RWPE2 (cell line): ENCODE results near the gene QRFP.

Experiments
- ATAC-seq: fragments of 200-7000 bp; cut with Tn5 transposase; 3 replicates; pipeline ENCODE4 v1.9.1; 2021; ENCODE audit warnings: low read depth
- DNase-seq: peaks from one replicate; pipeline ENCODE4 v3.0.0-alpha.2; 2020; ENCODE audit warnings: low spot score
- H3K27ac ChIP-seq: fragments of 450-650 bp; 2 replicates; pipeline ENCODE4 v1.5.1; 2017; ENCODE audit warnings: mild to moderate bottlenecking; ENCODE audit not compliant: poor library complexity, severe bottlenecking
- H3K27me3 ChIP-seq: fragments of 250-450 bp; sonication (Bioruptor Pico); 2 replicates; pipeline ENCODE4 v1.5.1; 2021; ENCODE audit warnings: mild to moderate bottlenecking, moderate library complexity; ENCODE audit not compliant: insufficient read depth, poor library complexity, severe bottlenecking
- H3K36me3 ChIP-seq: fragments of 250-450 bp; sonication (Bioruptor Pico); 2 replicates; pipeline ENCODE4 v1.5.1; 2020; ENCODE audit warnings: low read depth, mild to moderate bottlenecking, moderate library complexity
- H3K4me1 ChIP-seq: fragments of 250-450 bp; sonication (Bioruptor Pico); 2 replicates; pipeline ENCODE4 v1.5.1; 2021; ENCODE audit warnings: mild to moderate bottlenecking, moderate library complexity; ENCODE audit not compliant: insufficient read depth, poor library complexity, severe bottlenecking
- H3K4me3 ChIP-seq: fragments of 250-450 bp; sonication (Bioruptor Pico); 2 replicates; pipeline ENCODE4 v1.5.1; 2021; ENCODE audit warnings: mild to moderate bottlenecking, moderate library complexity; ENCODE audit not compliant: severe bottlenecking
- H3K9me3 ChIP-seq: fragments of 250-450 bp; sonication (Bioruptor Pico); 2 replicates; pipeline ENCODE4 v1.5.1; 2021; ENCODE audit warnings: mild to moderate bottlenecking, moderate library complexity; ENCODE audit not compliant: severe bottlenecking
- CTCF ChIP-seq: fragments of 450-650 bp; IDR thresholded peaks from one replicate; pipeline ENCODE4 v1.5.1; 2017; ENCODE audit warnings: mild to moderate bottlenecking, moderate library complexity; ENCODE audit not compliant: poor library complexity, severe bottlenecking

Gene QRFP

DNA sequence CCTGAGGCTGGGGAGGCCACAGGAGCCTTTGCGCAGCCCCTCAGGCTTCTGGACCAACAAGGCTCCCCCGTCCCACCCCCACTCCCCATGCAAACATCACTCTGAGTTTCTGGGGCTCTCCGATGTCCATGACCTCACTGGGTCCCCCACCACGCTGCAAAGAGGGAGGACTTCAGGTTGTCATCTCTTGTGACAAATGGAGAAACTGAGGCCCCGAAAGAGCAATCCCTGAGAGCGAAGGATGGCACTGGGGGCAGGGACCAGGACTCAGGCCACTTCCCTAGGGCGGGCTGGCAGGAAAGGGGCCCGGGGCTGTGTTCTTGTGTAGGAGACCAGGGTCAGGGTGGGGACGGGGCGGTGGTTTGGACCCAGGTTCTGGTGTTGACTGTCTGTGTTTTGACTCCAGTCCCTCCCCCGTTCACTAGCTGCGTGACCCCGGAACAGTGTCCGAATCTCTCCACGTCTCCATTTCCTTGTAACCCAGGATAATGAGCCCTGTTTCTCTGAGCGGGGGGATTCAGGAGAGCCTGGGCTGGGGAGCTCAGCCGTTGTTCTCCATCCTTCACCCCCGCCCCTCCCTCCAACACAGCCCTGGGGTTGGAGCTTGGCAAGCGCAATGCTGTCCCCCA lies 28.6 kb upstream of the QRFP start:
- ATAC-seq = no peak
- no peak for DNase-seq
- Histone ChIP-seq H3K4me1 (peaks cover 20% of the 10 kb centered on the region), H3K27me3 (no peaks in the 10 kb centered on the region), H3K27ac (no peak overlapping the region), H3K4me3 (no peak overlapping the region), H3K36me3 (no peaks in the 10 kb centered on the region), H3K9me3 (no peaks in the 10 kb centered on the region)
- TF ChIP-seq CTCF = no peak

- Histone ChIP-seq H3K27ac (no peak overlapping the region), H3K4me1 (peaks cover 20% of the 10 kb centered on the region), H3K9me3 (no peaks in the 10 kb centered on the region), H3K27me3 (no peaks in the 10 kb centered on the region), H3K4me3 (no peak overlapping the region), H3K36me3 (no peaks in the 10 kb centered on the region)
- ATAC-seq (no peak), DNase-seq (no peak)
- TF ChIP-seq CTCF = no peak
Measured at GRCh38 chr9:130924448-130924788, 27.8 kb upstream of the QRFP start.

GRCh38 chr9:130923611-130924447 lies 27.2 kb upstream of the QRFP start:
- H3K4me1 ChIP-seq = peaks cover 15% of the 10 kb centered on the region
- ATAC-seq (no peak), DNase-seq (no peak)
- no peaks in the 10 kb centered on the region for H3K36me3 ChIP-seq
- no peaks in the 10 kb centered on the region for H3K27me3 ChIP-seq
- no peak overlapping the region for H3K4me3 ChIP-seq
- no peaks in the 10 kb centered on the region for H3K9me3 ChIP-seq
- no peak overlapping the region for H3K27ac ChIP-seq
- no peak for TF ChIP-seq CTCF

- Histone ChIP-seq H3K4me1 (peaks cover 8% of the 10 kb centered on the region), H3K4me3 (no peak overlapping the region), H3K27me3 (no peaks in the 10 kb centered on the region), H3K27ac (no peak overlapping the region), H3K36me3 (no peaks in the 10 kb centered on the region), H3K9me3 (no peaks in the 10 kb centered on the region)
- DNase-seq (no peak), ATAC-seq (no peak)
- TF ChIP-seq CTCF = no peak
Measured at GRCh38 chr9:130922893-130923610, 26.4 kb upstream of the QRFP start.
